Breast epithelium (tissue), 4 donors: ENCODE results near the gene FRMPD1. TPM values are rescaled to one million over a fixed set of nuclear protein-coding genes. Genes with fewer than 3 reads are reported as not detected.
A peak's percentile ranks its signal among the peaks of the same experiment; 100 is the strongest.
"Not testable (repeated sequence)": the region's sequence is repeated elsewhere in the genome, so short reads cannot be mapped to it uniquely, and the experiment has no call there.

Experiments
- DNase-seq, 2 donors: peaks; one replicate each; pipeline ENCODE4 v3.0.0-alpha.2; 2019; ENCODE audit warnings: low spot score in 2 of 2
- H3K27ac ChIP-seq, 2 donors: fragments of 200-600 bp; sonication (generic) in 1 of 2; one replicate each; pipeline ENCODE4 v1.5.1; 2016 to 2019; ENCODE audit warnings: mild to moderate bottlenecking in 1 of 2
- H3K27me3 ChIP-seq, 2 donors: fragments of 200-600 bp; sonication (generic) in 1 of 2; one replicate each; pipeline versions ENCODE4 v1.5.1 to v1.6.0; 2017 to 2019; ENCODE audit warnings: control low read depth in 1 of 2, mild to moderate bottlenecking in 1 of 2
- H3K36me3 ChIP-seq: fragments of 200-600 bp; one replicate; pipeline ENCODE4 v1.5.1; 2019
- H3K4me1 ChIP-seq, 2 donors: fragments of 200-600 bp; sonication (generic); one replicate each; pipeline ENCODE4 v1.5.1; 2016 to 2019; ENCODE audit warnings: control low read depth in 1 of 2
- H3K4me3 ChIP-seq, 3 donors: fragments of 200-600 bp; sonication (generic); 1 replicate in 2 of 3; 2 replicates in 1 of 3; pipeline ENCODE4 v1.5.1; 2016 to 2019; ENCODE audit warnings: mild to moderate bottlenecking in 3 of 3, moderate library complexity in 2 of 3
- H3K9me3 ChIP-seq, 2 donors: fragments of 200-600 bp; sonication (generic) in 1 of 2; one replicate each; pipeline ENCODE4 v1.5.1; 2016 to 2019; ENCODE audit warnings: control low read depth in 1 of 2
- POLR2A ChIP-seq: fragments of 450-650 bp; IDR thresholded peaks from one replicate; pipeline ENCODE4 v1.6.1; 2016; ENCODE audit warnings: antibody characterized with exemption, mild to moderate bottlenecking, moderate library complexity
- POLR2AphosphoS5 ChIP-seq, 3 donors: sonication (generic); formaldehyde crosslinking; IDR thresholded peaks; one replicate each; pipeline ENCODE4 v1.6.1; 2017; ENCODE audit warnings: antibody characterized with exemption in 3 of 3
- intact Hi-C: fragments of 100-400 bp; cut with DNase I; formaldehyde crosslinking; loops from one replicate; pipeline ENCODE4 v1.15.1; 2023; ENCODE audit warnings: low total_unique reads
- total RNA-seq, 3 donors: library from RNA; depleted of rRNA; stranded (reverse); fragments of >200 nt; gene quantifications; one replicate each; pipeline ENCODE4 v1.1.0, GENCODE V29; 2016
- TF ChIP-seq, protein P1 (sequence below), 3 donors: fragments of 450-650 bp; IDR thresholded peaks; one replicate each; pipeline ENCODE4 v1.5.1; 2016 to 2017; ENCODE audit warnings: antibody characterized with exemption in 3 of 3, mild to moderate bottlenecking in 3 of 3, moderate library complexity in 3 of 3

The FRMPD1 gene
- total RNA-seq, 3 donors from 2014 or later: 0.16 to 1.6 (median 0.59) TPM

DNA sequence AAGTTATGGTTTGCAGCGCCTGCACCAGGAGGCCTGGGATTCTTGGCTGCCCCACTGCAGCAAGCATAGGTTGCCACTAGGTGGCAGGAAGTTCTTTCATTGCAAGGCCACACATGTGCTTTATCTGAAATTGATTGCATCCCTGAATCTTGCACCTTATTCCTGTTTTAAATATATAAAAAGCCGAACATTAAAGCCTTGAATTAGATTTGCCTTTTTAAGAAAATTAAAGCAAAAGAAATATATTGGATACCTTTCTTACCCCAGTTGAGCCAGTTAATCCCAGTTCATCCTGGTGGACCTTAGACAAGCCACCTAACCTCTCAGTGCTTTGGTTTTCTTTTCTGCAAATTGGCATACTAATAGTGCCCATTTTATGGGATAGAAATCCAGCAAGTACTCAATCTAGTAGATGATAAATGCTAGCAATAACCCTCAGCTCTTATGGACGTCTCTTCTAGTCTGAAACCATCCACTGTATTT, 96.6 kb downstream of the FRMPD1 start:
- Histone ChIP-seq H3K9me3 (no peaks in the 10 kb centered on the region), H3K4me1 (no peaks in the 10 kb centered on the region), H3K27ac (no peak overlapping the region), H3K27me3 (no peaks in the 10 kb centered on the region), H3K4me3 (no peak overlapping the region), H3K36me3 (no peaks in the 10 kb centered on the region)
- intact Hi-C loops: loop anchor here (5.0 to 10.0 kb wide), 3 partner anchors 323 to 657 kb away; partner anchors contain the start of gene GRHPR
- peak in 1 of 2 donors; percentile 40 for DNase-seq
- TF ChIP-seq POLR2AphosphoS5 (IDR thresholded peaks at IDR 0.05) (no peak), POLR2A (no peak)
- TF ChIP-seq, protein P1, sequence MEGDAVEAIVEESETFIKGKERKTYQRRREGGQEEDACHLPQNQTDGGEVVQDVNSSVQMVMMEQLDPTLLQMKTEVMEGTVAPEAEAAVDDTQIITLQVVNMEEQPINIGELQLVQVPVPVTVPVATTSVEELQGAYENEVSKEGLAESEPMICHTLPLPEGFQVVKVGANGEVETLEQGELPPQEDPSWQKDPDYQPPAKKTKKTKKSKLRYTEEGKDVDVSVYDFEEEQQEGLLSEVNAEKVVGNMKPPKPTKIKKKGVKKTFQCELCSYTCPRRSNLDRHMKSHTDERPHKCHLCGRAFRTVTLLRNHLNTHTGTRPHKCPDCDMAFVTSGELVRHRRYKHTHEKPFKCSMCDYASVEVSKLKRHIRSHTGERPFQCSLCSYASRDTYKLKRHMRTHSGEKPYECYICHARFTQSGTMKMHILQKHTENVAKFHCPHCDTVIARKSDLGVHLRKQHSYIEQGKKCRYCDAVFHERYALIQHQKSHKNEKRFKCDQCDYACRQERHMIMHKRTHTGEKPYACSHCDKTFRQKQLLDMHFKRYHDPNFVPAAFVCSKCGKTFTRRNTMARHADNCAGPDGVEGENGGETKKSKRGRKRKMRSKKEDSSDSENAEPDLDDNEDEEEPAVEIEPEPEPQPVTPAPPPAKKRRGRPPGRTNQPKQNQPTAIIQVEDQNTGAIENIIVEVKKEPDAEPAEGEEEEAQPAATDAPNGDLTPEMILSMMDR (IDR thresholded peaks at IDR 0.05): peak; percentile 64 to 71 (median 67)

- Histone ChIP-seq H3K27ac (no peak overlapping the region), H3K4me1 (no peaks in the 10 kb centered on the region)
- intact Hi-C loops: loop anchor here (5.0 to 10.0 kb wide), 3 partner anchors 324 to 656 kb away; partner anchors contain the start of gene GRHPR
Measured at GRCh38 chr9:37749129-37749528, 98.4 kb downstream of the FRMPD1 start.

DNA sequence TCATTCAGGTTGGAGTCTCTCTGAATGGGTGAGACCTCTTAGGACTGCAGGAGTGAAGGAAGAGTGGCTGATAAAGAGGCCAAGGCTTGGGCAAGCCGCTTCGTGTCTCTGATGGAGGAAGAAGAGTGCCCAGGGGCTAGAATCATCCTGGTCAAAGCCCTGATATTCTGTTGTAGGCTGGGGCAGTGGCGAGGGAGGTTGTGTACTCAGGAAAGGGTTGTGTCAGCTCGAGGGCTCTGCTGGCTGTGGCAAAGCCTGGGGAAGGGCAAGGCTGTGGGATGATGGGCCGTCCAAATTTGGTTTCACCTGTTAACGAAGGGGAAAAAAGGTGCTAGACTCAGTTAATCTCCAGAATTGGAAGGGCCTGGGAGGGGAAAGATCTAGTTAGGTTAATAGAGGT, 100.4 kb downstream of the FRMPD1 start:
- no peak for DNase-seq
- Histone ChIP-seq H3K27me3 (no peaks in the 10 kb centered on the region), H3K36me3 (no peaks in the 10 kb centered on the region), H3K4me3 (no peak overlapping the region), H3K9me3 (no peaks in the 10 kb centered on the region), H3K27ac (no peak overlapping the region), H3K4me1 (peaks cover 0 to 7% of the 10 kb centered on the region in 2 donors)
- intact Hi-C loops: no loop called here
- TF ChIP-seq POLR2AphosphoS5 (IDR thresholded peaks at IDR 0.05) (no peak), POLR2A (no peak)

More at GRCh38 chr9:37749129-37749528, 98.4 kb downstream of the FRMPD1 start:
- Histone ChIP-seq H3K27me3 (no peaks in the 10 kb centered on the region), H3K36me3 (no peaks in the 10 kb centered on the region), H3K4me3 (no peak overlapping the region), H3K9me3 (no peaks in the 10 kb centered on the region)
- TF ChIP-seq POLR2AphosphoS5 (IDR thresholded peaks at IDR 0.05) (no peak), POLR2A (no peak)
- TF ChIP-seq, protein P1 (IDR thresholded peaks at IDR 0.05): no peak
- no peak for DNase-seq

DNA sequence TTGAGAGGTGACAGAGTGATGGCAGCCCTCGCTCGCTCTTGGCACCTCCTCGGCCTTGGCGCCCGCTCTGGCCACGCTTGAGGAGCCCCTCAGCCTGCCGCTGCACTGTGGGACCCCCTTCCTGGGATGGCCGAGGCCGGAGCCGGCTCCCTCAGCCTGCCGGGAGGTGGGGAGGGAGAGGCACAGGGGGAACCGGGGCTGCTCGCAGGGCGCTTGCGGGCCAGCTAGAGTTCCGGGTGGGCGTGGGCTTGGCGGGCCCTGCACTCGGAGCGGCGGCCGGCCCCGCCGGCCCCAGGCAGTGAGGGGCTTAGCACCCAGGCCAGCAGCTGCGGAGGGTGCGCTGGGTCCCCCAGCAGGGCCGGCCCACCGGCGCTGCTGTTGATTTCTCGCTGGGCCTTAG, 101.0 kb downstream of the FRMPD1 start:
- H3K4me1 ChIP-seq, H3K27ac ChIP-seq, DNase-seq, H3K36me3 ChIP-seq, H3K9me3 ChIP-seq, intact Hi-C loops, H3K4me3 ChIP-seq, H3K27me3 ChIP-seq: not testable (repeated sequence)

- H3K4me1 ChIP-seq, H3K9me3 ChIP-seq, H3K27ac ChIP-seq, H3K4me3 ChIP-seq, H3K36me3 ChIP-seq, H3K27me3 ChIP-seq, intact Hi-C loops, DNase-seq: not testable (repeated sequence)
Measured at GRCh38 chr9:37752112-37752511, 101.4 kb downstream of the FRMPD1 start.

DNA sequence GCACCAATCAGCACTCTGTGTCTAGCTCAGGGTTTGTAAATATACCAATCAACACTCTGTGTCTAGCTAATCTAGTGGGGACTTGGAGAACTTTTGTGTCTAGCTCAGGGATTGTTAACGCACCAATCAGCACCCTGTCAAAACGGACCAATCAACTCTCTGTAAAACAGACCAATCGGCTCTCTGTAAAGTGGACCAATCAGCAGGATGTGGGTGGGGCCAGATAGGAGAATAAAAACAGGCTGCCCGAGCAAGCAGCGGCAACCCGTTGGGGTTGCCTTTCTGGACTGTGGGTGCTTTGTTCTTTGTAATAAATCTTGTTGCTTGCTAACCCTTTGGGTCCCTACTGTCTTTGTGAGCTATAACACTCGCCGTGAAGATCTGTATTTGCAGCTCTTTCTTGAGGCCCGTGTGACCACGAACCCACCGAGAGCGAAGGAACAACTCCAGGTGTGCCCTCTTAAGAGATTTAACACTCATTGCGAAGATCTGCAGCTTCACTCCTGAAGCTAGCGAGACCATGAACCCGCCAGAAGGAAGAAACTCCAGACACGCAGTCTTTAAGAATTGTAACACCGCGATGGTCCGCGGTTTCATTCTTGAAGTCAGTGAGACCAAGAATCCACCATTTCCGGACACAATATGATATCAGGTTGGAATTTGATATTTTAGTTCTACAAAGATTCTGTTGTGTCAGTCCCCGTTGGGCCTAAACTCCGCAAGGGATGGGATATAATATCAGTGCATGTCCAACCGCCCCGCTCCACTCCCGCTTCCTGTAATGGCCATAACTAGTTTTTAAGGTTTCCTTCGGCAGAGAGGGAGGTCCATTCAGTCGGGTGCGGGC, 102.1 kb downstream of the FRMPD1 start:
- H3K36me3 ChIP-seq: no peaks in the 10 kb centered on the region
- DNase-seq: no peak
- H3K27ac ChIP-seq: peak overlapping the region; percentile 91 to 92
- no peaks in the 10 kb centered on the region for H3K9me3 ChIP-seq
- H3K4me3 ChIP-seq: peak overlapping the region; percentile 62 to 87 (median 78)
- peaks cover 0 to 7% of the 10 kb centered on the region in 2 donors for H3K4me1 ChIP-seq
- intact Hi-C loops: no loop called here
- TF ChIP-seq POLR2AphosphoS5 (IDR thresholded peaks at IDR 0.05) (no peak), POLR2A (no peak)
- TF ChIP-seq, protein P1 (IDR thresholded peaks at IDR 0.05): no peak
- no peaks in the 10 kb centered on the region for H3K27me3 ChIP-seq
